Upper lobe of right lung (tissue), 1 donor: ENCODE results near the gene PHTF2. TPM values are rescaled to one million over a fixed set of nuclear protein-coding genes. Genes with fewer than 3 reads are reported as not detected.

ENCODE experiments used
- ATAC-seq: fragments of 200-7000 bp; cut with Tn5 transposase; one replicate; pipeline ENCODE4 v1.9.1; 2020; ENCODE audit warnings: mild to moderate bottlenecking, moderate library complexity
- DNase-seq: peaks from one replicate; pipeline ENCODE4 v3.0.0-alpha.2; 2020
- H3K27ac ChIP-seq: fragments of 200-600 bp; one replicate; pipeline ENCODE4 v1.8.0; 2022
- H3K27me3 ChIP-seq: fragments of 200-600 bp; one replicate; pipeline ENCODE4 v1.8.0; 2022; ENCODE audit warnings: mild to moderate bottlenecking
- H3K36me3 ChIP-seq: fragments of 200-600 bp; one replicate; pipeline ENCODE4 v1.8.0; 2022
- H3K4me1 ChIP-seq: fragments of 200-600 bp; one replicate; pipeline ENCODE4 v1.8.0; 2022
- H3K4me3 ChIP-seq: fragments of 200-600 bp; one replicate; pipeline ENCODE4 v1.8.0; 2022; ENCODE audit warnings: mild to moderate bottlenecking
- H3K9me3 ChIP-seq: fragments of 200-600 bp; one replicate; pipeline ENCODE4 v1.8.0; 2022
- CTCF ChIP-seq: fragments of 200-600 bp; IDR thresholded peaks from one replicate; pipeline ENCODE4 v1.8.0; 2022; ENCODE audit warnings: antibody characterized with exemption
- intact Hi-C: fragments of 100-400 bp; cut with DNase I; formaldehyde crosslinking; loops from one replicate; pipeline ENCODE4 v1.11.0; 2022
- total RNA-seq: library from RNA; stranded (reverse); fragmentation: NEBNext Ultra II Directional; extraction: Animal tissue kit (Norgen Biotek cat#: 25700); gene quantifications from one replicate; pipeline ENCODE4 v1.2.1, GENCODE V29; 2021
- donor health status: DM: no; HTN: yes; CAD: no; lungs with severe emphysema.

Gene PHTF2
- total RNA-seq, 1 donor from 2014 or later, result 14.4 TPM

GRCh38 chr7:77935652-77936348, 137.2 kb downstream of the PHTF2 start:
- peak; percentile 41 for TF ChIP-seq CTCF

DNA sequence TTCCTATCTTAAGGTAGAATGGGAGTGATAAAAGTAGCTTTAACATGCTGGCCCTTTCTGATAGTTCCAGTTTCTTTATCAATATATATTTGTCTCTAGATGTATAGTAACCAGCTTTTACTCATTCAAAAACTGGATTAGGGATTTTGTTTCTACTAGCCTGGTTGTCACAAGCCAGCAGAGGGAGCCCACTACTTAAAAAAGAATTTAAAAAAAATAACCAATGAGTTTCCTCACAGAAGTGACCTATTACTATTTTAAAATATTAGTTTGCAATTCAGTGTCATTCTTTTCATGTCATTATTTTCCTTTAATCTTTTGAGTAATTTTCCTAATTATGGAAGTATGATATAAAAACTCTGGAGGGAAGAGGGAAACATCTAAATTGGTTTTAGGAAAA, 142.1 kb downstream of the PHTF2 start:
- ATAC-seq (no peak), DNase-seq (no peak)
- TF ChIP-seq CTCF, result peak; percentile 63

More at GRCh38 chr7:77935652-77936348, 137.2 kb downstream of the PHTF2 start:
- Histone ChIP-seq H3K4me1 (no peaks in the 10 kb centered on the region), H3K4me3 (no peak overlapping the region), H3K36me3 (no peaks in the 10 kb centered on the region), H3K27ac (no peak overlapping the region), H3K9me3 (no peaks in the 10 kb centered on the region), H3K27me3 (no peaks in the 10 kb centered on the region)
- no peak for DNase-seq
- intact Hi-C loops, result no loop called here
- ATAC-seq, result no peak

GRCh38 chr7:77942431-77942830, 143.9 kb downstream of the PHTF2 start:
- Histone ChIP-seq H3K9me3 (no peaks in the 10 kb centered on the region), H3K4me3 (no peak overlapping the region), H3K27me3 (no peaks in the 10 kb centered on the region), H3K36me3 (no peaks in the 10 kb centered on the region), H3K4me1 (no peaks in the 10 kb centered on the region), H3K27ac (no peak overlapping the region)
- ATAC-seq, result no peak
- DNase-seq, result no peak
- intact Hi-C loops, result no loop called here
- TF ChIP-seq CTCF, result no peak

More for the DNA sequence above, 142.1 kb downstream of the PHTF2 start:
- H3K9me3 ChIP-seq, result no peaks in the 10 kb centered on the region
- no peaks in the 10 kb centered on the region for H3K4me1 ChIP-seq
- H3K4me3 ChIP-seq, result no peak overlapping the region
- H3K27me3 ChIP-seq, result no peaks in the 10 kb centered on the region
- H3K27ac ChIP-seq, result no peak overlapping the region
- no peaks in the 10 kb centered on the region for H3K36me3 ChIP-seq
- intact Hi-C loops, result no loop called here

GRCh38 chr7:77944183-77945182, 145.9 kb downstream of the PHTF2 start:
- Histone ChIP-seq H3K27me3 (no peaks in the 10 kb centered on the region), H3K36me3 (no peaks in the 10 kb centered on the region), H3K9me3 (no peaks in the 10 kb centered on the region), H3K27ac (no peak overlapping the region), H3K4me1 (no peaks in the 10 kb centered on the region), H3K4me3 (no peak overlapping the region)
- no peak for DNase-seq
- no peak for TF ChIP-seq CTCF
- intact Hi-C loops, result no loop called here
- no peak for ATAC-seq

DNA sequence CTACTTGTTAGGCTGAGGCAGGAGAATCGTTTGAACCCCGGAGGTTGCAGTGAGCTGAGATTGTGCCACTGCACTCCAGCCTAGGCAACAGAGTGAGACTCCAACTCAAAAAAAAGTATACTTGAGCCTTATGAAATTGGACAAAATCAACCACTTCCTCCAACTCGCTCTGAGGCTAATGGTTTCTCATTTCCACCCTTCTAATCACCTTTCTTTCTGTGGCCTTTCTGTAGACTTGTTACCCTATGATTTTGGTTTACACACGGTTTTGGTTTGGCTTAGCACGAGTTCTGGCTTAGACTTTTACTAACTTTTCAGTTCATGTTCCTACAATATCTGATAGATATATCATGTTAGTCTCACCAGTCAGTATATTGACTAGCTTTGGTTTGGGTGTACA, 152.0 kb downstream of the PHTF2 start:
- intact Hi-C loops, result no loop called here

More for the DNA sequence above, 152.0 kb downstream of the PHTF2 start:
- DNase-seq (no peak), ATAC-seq (no peak)
- no peaks in the 10 kb centered on the region for H3K36me3 ChIP-seq
- no peaks in the 10 kb centered on the region for H3K4me1 ChIP-seq
- TF ChIP-seq CTCF, result no peak
- no peaks in the 10 kb centered on the region for H3K9me3 ChIP-seq
- no peak overlapping the region for H3K27ac ChIP-seq
- no peak overlapping the region for H3K4me3 ChIP-seq
- H3K27me3 ChIP-seq, result no peaks in the 10 kb centered on the region
